ENCODE data around the gene METTL26. TPM values are rescaled to one million over a fixed set of nuclear protein-coding genes. Genes with fewer than 3 reads are reported as not detected.
A peak's percentile ranks its signal among the peaks of the same experiment; 100 is the strongest.

METTL26 gene
- total and polyA plus RNA-seq, 9 of the 15 experiments (the other 6 are each of a cell fraction or from before 2014, with no cell fraction given), result 7.3 to 262 (median 80.9) TPM

DNA sequence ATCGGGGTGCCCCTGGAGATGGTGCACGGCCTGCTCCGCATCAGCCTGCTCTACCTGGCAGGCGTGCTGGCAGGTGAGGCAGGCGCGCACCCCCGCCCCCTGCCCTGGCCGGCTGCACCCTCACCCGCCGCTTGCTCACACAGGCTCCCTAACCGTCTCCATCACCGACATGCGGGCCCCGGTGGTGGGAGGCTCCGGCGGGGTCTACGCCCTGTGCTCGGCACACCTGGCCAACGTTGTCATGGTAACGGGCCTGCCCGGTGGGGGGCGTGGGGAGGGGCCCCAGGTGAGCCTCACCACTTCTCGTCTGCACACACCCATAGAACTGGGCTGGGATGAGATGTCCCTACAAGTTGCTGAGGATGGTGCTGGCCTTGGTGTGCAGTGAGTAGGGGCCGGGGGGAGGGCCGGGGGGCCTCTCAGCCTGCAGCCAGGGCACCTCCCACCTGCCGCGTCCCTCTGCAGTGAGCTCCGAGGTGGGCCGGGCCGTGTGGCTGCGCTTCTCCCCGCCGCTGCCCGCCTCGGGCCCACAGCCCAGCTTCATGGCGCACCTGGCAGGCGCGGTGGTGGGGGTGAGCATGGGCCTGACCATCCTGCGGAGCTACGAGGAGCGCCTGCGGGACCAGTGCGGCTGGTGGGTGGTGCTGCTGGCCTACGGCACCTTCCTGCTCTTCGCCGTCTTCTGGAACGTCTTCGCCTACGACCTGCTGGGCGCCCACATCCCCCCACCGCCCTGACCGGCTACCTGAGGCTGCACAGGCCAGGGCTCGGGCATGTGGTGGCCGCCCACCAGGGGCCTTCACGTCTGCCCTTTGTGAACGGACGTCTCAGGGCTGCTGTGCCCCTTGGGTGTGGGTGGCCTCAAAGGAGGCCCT lies 41.4 kb upstream of the METTL26 start (continued):
- TF ChIP-seq, protein P1, sequence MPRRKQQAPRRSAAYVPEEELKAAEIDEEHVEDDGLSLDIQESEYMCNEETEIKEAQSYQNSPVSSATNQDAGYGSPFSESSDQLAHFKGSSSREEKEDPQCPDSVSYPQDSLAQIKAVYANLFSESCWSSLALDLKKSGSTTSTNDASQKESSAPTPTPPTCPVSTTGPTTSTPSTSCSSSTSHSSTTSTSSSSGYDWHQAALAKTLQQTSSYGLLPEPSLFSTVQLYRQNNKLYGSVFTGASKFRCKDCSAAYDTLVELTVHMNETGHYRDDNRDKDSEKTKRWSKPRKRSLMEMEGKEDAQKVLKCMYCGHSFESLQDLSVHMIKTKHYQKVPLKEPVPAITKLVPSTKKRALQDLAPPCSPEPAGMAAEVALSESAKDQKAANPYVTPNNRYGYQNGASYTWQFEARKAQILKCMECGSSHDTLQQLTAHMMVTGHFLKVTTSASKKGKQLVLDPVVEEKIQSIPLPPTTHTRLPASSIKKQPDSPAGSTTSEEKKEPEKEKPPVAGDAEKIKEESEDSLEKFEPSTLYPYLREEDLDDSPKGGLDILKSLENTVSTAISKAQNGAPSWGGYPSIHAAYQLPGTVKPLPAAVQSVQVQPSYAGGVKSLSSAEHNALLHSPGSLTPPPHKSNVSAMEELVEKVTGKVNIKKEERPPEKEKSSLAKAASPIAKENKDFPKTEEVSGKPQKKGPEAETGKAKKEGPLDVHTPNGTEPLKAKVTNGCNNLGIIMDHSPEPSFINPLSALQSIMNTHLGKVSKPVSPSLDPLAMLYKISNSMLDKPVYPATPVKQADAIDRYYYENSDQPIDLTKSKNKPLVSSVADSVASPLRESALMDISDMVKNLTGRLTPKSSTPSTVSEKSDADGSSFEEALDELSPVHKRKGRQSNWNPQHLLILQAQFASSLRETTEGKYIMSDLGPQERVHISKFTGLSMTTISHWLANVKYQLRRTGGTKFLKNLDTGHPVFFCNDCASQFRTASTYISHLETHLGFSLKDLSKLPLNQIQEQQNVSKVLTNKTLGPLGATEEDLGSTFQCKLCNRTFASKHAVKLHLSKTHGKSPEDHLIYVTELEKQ (CRISPR knock-in tag; IDR thresholded peaks at IDR 0.05), result no peak
- TF ChIP-seq BRD9 (IDR thresholded peaks at IDR 0.05; ENCODE audit: low read depth, partially characterized antibody), result no peak
- TF ChIP-seq, protein P2, sequence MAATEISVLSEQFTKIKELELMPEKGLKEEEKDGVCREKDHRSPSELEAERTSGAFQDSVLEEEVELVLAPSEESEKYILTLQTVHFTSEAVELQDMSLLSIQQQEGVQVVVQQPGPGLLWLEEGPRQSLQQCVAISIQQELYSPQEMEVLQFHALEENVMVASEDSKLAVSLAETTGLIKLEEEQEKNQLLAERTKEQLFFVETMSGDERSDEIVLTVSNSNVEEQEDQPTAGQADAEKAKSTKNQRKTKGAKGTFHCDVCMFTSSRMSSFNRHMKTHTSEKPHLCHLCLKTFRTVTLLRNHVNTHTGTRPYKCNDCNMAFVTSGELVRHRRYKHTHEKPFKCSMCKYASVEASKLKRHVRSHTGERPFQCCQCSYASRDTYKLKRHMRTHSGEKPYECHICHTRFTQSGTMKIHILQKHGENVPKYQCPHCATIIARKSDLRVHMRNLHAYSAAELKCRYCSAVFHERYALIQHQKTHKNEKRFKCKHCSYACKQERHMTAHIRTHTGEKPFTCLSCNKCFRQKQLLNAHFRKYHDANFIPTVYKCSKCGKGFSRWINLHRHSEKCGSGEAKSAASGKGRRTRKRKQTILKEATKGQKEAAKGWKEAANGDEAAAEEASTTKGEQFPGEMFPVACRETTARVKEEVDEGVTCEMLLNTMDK (IDR thresholded peaks at IDR 0.05; ENCODE audit: borderline replicate concordance, insufficient read depth, low read depth, low read length, poor library complexity, severe bottlenecking), result no peak
- TF ChIP-seq RFX1 (IDR thresholded peaks at IDR 0.05), result peak; percentile 85
- peak; percentile 23; the same call in 1 of the 2 replicates for TF ChIP-seq TGIF2 (CRISPR knock-in tag; IDR thresholded peaks at IDR 0.05)
- TF ChIP-seq, protein P3, sequence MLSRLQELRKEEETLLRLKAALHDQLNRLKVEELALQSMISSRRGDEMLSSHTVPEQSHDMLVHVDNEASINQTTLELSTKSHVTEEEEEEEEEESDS (CRISPR knock-in tag; IDR thresholded peaks at IDR 0.05), result no peak
- TF ChIP-seq, protein P4, sequence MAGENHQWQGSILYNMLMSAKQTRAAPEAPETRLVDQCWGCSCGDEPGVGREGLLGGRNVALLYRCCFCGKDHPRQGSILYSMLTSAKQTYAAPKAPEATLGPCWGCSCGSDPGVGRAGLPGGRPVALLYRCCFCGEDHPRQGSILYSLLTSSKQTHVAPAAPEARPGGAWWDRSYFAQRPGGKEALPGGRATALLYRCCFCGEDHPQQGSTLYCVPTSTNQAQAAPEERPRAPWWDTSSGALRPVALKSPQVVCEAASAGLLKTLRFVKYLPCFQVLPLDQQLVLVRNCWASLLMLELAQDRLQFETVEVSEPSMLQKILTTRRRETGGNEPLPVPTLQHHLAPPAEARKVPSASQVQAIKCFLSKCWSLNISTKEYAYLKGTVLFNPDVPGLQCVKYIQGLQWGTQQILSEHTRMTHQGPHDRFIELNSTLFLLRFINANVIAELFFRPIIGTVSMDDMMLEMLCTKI (IDR thresholded peaks at IDR 0.05; ENCODE audit: partially characterized antibody), result no peak
- TF ChIP-seq, protein P5, sequence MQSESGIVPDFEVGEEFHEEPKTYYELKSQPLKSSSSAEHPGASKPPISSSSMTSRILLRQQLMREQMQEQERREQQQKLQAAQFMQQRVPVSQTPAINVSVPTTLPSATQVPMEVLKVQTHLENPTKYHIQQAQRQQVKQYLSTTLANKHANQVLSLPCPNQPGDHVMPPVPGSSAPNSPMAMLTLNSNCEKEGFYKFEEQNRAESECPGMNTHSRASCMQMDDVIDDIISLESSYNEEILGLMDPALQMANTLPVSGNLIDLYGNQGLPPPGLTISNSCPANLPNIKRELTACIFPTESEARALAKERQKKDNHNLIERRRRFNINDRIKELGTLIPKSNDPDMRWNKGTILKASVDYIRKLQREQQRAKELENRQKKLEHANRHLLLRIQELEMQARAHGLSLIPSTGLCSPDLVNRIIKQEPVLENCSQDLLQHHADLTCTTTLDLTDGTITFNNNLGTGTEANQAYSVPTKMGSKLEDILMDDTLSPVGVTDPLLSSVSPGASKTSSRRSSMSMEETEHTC (IDR thresholded peaks at IDR 0.05), result no peak
- TF ChIP-seq RBFOX2 (IDR thresholded peaks at IDR 0.05; ENCODE audit: low read depth, low read length), result peak; percentile 0; the same call in 1 of the 2 replicates
- no peak for TF ChIP-seq POLR3A (IDR thresholded peaks at IDR 0.05; ENCODE audit: borderline replicate concordance, extremely low read depth, insufficient read depth, insufficient read length)
- no peak for TF ChIP-seq JUNB (CRISPR knock-in tag; conservative IDR thresholded peaks at IDR 0.05)
- TF ChIP-seq TEAD4 (IDR thresholded peaks at IDR 0.05; ENCODE audit: low read length), result no peak
- no peak for TF ChIP-seq TEAD4 (CRISPR knock-in tag; IDR thresholded peaks at IDR 0.05; ENCODE audit: borderline replicate concordance)
- TF ChIP-seq, protein P6, sequence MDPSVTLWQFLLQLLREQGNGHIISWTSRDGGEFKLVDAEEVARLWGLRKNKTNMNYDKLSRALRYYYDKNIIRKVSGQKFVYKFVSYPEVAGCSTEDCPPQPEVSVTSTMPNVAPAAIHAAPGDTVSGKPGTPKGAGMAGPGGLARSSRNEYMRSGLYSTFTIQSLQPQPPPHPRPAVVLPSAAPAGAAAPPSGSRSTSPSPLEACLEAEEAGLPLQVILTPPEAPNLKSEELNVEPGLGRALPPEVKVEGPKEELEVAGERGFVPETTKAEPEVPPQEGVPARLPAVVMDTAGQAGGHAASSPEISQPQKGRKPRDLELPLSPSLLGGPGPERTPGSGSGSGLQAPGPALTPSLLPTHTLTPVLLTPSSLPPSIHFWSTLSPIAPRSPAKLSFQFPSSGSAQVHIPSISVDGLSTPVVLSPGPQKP (CRISPR knock-in tag; IDR thresholded peaks at IDR 0.05), result no peak
- peak; percentile 63 for TF ChIP-seq PCBP1 (IDR thresholded peaks at IDR 0.05; ENCODE audit: low read depth, low read length, poor library complexity, severe bottlenecking)
- no peak for TF ChIP-seq RBM22 (IDR thresholded peaks at IDR 0.05; ENCODE audit: low read depth, low read length, poor library complexity, severe bottlenecking)
